Activated CD8-positive, alpha-beta T cell treated with anti-CD3 and anti-CD28 coated beads, Interleukin-2, amount 10 ng/mL, durations not matched to agents 7 days and 5 days (primary cell): Measurements from ENCODE around the gene OR7A5. TPM values are rescaled to one million over a fixed set of nuclear protein-coding genes. Genes with fewer than 3 reads are reported as not detected.
"Not testable (repeated sequence)": the region's sequence is repeated elsewhere in the genome, so short reads cannot be mapped to it uniquely, and the experiment has no call there.

ENCODE experiments used
- ATAC-seq: fragments of 150-1000 bp; cut with Tn5 transposase; one replicate; pipeline ENCODE4 v1.10.0; 2021; ENCODE audit warnings: moderate library complexity
- CTCF ChIA-PET: fragments of 350-600 bp; sonication (Branson Sonifier 250); formaldehyde crosslinking; loops from one replicate; lab custom pipeline; 2021; ENCODE audit warnings: antibody characterized with exemption; lab: Charles Lee
- POLR2A ChIA-PET: fragments of 350-600 bp; sonication (Branson Sonifier 250); formaldehyde crosslinking; loops from one replicate; lab custom pipeline; 2021; ENCODE audit warnings: antibody characterized with exemption; lab: Charles Lee
- DNase-seq: peaks from one replicate; pipeline ENCODE4 v3.0.0-alpha.2; 2020
- H3K27ac Mint-ChIP-seq: one replicate; pipeline ENCODE4 v1.8.0; 2021; ENCODE audit warnings: mild to moderate bottlenecking, mixed read lengths
- H3K27me3 Mint-ChIP-seq: one replicate; pipeline ENCODE4 v1.8.0; 2021; ENCODE audit warnings: low read depth, mixed read lengths
- H3K36me3 Mint-ChIP-seq: one replicate; pipeline ENCODE4 v1.8.0; 2021; ENCODE audit warnings: low read depth, mixed read lengths
- H3K4me1 Mint-ChIP-seq: one replicate; pipeline ENCODE4 v1.8.0; 2021; ENCODE audit warnings: low read depth, mixed read lengths
- H3K4me3 Mint-ChIP-seq: one replicate; pipeline ENCODE4 v1.8.0; 2021; ENCODE audit warnings: mild to moderate bottlenecking, mixed read lengths
- H3K9me3 Mint-ChIP-seq: one replicate; pipeline ENCODE4 v1.8.0; 2022; ENCODE audit warnings: mixed read lengths; ENCODE audit not compliant: insufficient read depth
- total RNA-seq, 2 experiments: library from RNA; stranded (reverse); gene quantifications; one replicate each; pipeline ENCODE4 v1.2.3, GENCODE V29; 2021

The OR7A5 gene
- total RNA-seq, 2 experiments from 2014 or later = not detected

DNA sequence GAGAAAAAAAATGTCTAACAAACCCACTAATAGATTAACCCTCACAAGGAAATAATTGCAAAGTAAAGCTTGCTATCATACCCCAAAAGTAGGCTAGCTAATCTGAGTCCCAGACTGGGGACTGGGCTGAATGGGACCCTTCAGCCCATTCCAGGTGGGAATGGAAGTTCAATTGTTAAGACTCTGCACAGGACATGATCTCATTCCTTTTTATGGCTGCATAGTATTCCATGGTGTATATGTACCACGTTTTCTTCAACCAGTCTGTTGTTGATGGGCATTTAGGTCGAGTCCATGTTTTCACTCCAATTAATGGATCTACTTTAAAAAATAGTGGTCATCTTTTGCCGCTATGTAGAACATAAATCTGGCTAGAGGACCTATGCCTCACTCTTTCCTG, 17.9 kb downstream of the OR7A5 start:
- H3K36me3 Mint-ChIP-seq = no peaks in the 10 kb centered on the region
- ChIA-PET POLR2A (no interaction called here), CTCF (no interaction called here)
- H3K4me3 Mint-ChIP-seq = no peak overlapping the region
- no peaks in the 10 kb centered on the region for H3K4me1 Mint-ChIP-seq
- peaks cover 3% of the 10 kb centered on the region for H3K27me3 Mint-ChIP-seq
- ATAC-seq (no peak), DNase-seq (no peak)
- no peaks in the 10 kb centered on the region for H3K9me3 Mint-ChIP-seq
- no peak overlapping the region for H3K27ac Mint-ChIP-seq

DNA sequence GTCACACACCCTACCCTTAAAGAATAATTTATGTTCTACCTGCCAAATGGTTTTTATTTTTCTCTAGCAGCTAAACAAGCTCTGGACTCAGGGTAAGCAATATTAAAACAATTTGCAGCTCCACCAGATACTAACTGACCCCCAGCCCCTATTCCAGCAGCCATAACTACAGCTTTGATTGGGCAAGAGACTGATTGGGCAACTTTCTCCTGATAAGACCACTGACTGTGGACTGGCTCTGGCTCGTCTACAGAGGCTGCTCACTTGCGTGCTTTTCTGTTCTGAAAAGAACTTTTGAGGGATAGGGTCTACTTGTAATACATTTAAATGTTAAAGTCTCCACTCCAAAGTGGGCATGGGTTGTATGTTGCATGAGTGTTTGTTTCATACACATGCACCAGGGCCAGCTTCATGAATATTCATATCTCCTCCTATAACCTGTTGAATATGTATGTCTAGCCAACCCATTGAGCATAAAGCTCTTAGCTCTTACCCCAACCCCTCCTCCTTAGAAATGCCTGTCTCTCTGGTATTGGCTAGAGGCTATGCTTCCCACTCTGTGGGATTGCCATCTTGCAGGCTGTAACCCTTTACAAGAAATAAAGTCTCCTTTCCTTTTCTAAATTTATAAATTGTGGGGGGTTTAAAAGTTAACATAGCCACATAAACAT, 19.9 kb downstream of the OR7A5 start:
- no peak overlapping the region for H3K27ac Mint-ChIP-seq
- peaks cover 3% of the 10 kb centered on the region for H3K27me3 Mint-ChIP-seq
- no peaks in the 10 kb centered on the region for H3K36me3 Mint-ChIP-seq
- no peak for ATAC-seq
- H3K4me1 Mint-ChIP-seq = no peaks in the 10 kb centered on the region
- CTCF ChIA-PET = no interaction called here
- no peak overlapping the region for H3K4me3 Mint-ChIP-seq
- no peak for DNase-seq
- H3K9me3 Mint-ChIP-seq = no peaks in the 10 kb centered on the region
- POLR2A ChIA-PET = no interaction called here

DNA sequence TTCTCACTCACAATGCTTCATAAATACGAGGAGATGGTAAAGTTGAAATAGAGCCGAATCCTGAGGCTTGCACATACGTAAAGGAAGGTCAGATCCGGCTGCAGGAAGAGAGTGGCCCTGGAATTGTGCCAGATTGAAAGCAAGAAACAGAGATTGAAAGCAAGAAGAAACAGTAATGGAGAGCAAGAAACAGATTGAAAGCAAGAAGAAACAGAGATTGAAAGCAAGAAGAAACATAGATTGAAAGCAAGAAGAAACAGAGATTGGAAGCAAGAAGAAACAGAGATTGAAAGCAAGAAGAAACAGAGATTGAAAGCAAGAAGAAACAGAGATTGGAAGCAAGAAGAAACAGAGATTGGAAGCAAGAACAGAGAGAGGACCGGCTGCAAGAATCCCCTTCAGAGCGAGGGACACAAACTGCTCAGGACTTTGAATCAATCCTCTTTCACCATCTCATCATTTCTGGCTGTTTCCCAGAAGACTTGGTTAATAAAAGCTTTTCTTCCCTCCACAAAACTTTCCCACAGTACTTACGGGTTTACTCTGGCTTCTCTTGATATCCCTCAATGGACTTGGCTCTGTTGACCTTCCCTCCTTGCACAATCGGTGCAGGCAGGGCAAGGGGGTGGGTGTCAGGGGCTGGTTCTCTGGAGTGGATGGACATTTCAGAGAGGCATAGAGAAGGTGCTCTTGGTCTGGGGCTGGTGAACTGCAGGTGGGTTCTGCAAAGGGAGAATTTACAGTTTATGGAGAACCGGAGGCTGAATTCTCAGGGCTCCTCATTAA, 25.5 kb downstream of the OR7A5 start:
- Mint-ChIP-seq H3K27ac (no peak overlapping the region), H3K4me3 (no peak overlapping the region), H3K27me3 (peaks cover 9% of the 10 kb centered on the region), H3K36me3 (no peaks in the 10 kb centered on the region), H3K9me3 (no peaks in the 10 kb centered on the region), H3K4me1 (no peaks in the 10 kb centered on the region)
- DNase-seq (no peak), ATAC-seq (no peak)
- ChIA-PET POLR2A (no interaction called here), CTCF (no interaction called here)

DNA sequence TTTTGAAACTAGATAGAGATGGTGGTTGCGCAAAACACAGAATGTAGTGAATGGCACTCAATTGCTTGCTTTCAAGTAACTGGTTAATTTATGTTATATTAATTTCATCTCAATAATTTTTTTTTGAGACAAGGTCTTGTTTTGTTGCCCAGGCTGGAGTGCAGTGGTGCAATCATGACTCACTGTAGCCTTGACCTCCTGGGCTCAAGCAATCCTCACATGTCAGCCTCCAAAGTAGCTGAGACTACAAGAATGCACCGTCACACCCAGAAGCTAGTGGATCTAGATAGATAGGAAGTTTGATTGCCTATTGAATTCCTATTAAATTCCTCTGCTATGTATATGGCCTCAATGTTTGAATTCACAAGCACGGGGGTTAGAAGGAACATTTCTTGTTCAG, 30.2 kb downstream of the OR7A5 start:
- no peaks in the 10 kb centered on the region for H3K36me3 Mint-ChIP-seq

DNA sequence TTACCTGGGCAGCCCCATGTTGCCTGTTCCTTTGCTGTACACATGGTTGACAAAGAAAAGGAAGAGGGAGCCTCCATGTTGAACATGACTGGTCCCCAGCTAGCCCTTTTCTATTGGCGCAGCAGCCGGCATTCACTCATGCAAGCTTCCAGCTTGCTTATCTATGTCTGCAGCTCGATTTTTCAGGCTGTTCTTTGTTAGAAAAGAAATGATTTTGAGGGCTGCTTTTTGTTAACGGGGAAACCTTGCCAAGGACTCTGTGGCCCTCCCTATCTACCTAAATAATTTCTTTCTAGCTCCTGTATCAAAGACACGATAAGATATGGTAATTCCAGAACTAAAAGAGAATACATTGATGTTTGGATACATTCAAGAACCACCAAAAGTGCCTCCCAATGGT, 36.2 kb downstream of the OR7A5 start:
- Mint-ChIP-seq H3K27me3 (peaks cover 6% of the 10 kb centered on the region), H3K4me3 (no peak overlapping the region), H3K27ac (no peak overlapping the region), H3K9me3 (no peaks in the 10 kb centered on the region), H3K4me1 (no peaks in the 10 kb centered on the region), H3K36me3 (no peaks in the 10 kb centered on the region)
- ATAC-seq (no peak), DNase-seq (no peak)
- ChIA-PET CTCF (interaction anchor here (1.4 kb wide), 1 partner anchor 12 kb away, joined by 5 read pairs; no protein-coding TSS in a partner anchor), POLR2A (no interaction called here)

More for the DNA sequence above, 30.2 kb downstream of the OR7A5 start:
- ChIA-PET POLR2A (no interaction called here), CTCF (no interaction called here)
- ATAC-seq = no peak
- no peak overlapping the region for H3K4me3 Mint-ChIP-seq
- H3K27ac Mint-ChIP-seq = no peak overlapping the region
- peaks cover 9% of the 10 kb centered on the region for H3K27me3 Mint-ChIP-seq
- no peaks in the 10 kb centered on the region for H3K9me3 Mint-ChIP-seq
- DNase-seq = no peak
- H3K4me1 Mint-ChIP-seq = no peaks in the 10 kb centered on the region

DNA sequence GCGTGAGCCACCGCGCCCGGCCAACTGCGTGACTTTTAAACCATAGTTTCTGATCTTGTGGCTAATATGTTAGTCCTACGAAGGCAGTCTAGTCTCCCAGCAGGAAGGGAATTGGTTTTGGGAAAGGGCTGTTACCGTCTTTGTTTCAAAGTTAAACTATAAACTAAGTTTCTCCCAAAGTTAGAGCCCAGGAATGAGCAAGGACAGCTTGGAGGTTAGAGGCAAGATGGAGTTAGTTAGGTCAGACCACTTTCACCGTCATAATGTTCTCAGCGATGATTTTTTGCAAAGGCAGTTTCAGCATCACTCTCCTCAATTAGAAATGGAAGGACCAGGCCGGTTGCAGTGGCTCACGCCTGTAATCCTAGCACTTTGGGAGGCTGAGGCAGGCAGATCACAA, 39.0 kb downstream of the OR7A5 start:
- DNase-seq = no peak
- CTCF ChIA-PET = no interaction called here

DNA sequence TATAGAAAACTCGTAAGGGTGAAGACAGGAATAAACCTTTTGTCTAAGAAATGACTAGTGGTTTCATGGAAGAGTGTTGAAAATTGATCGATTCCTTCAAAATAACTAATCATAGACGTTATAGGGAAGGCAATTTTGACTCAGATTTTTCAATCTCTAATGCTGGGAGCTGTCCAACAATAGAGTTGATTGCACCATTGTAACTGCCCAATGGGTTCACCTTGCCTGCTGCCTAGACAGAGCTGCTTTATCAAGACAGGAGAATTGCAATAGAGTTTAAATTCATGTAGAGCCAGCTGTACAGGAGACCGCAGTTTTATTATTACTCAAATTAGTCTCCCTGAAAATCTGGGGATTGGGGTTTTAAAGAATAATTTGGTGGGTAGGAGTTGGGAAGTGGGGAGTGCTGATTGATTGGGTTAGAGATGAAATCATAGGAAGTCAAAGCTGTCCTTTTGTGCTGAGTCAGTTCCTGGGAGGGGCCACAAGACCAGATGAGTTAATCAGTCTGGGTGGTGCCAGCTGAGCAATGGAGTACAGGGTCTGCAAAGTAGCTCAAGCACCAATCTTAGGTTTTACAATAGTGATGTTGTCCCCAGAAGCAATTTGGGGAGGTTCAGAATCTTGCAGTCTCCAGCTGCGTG, 39.8 kb downstream of the OR7A5 start:
- ChIA-PET POLR2A (no interaction called here), CTCF (no interaction called here)
- H3K27ac Mint-ChIP-seq = no peak overlapping the region
- ATAC-seq (no peak), DNase-seq (no peak)
- no peaks in the 10 kb centered on the region for H3K9me3 Mint-ChIP-seq
- H3K4me1 Mint-ChIP-seq = no peaks in the 10 kb centered on the region
- no peaks in the 10 kb centered on the region for H3K36me3 Mint-ChIP-seq
- H3K27me3 Mint-ChIP-seq = peaks cover 6% of the 10 kb centered on the region
- H3K4me3 Mint-ChIP-seq = no peak overlapping the region

More for the DNA sequence above, 39.0 kb downstream of the OR7A5 start:
- no peak for ATAC-seq
- Mint-ChIP-seq H3K4me1 (no peaks in the 10 kb centered on the region), H3K27ac (no peak overlapping the region), H3K27me3 (peaks cover 6% of the 10 kb centered on the region), H3K4me3 (no peak overlapping the region), H3K36me3 (no peaks in the 10 kb centered on the region), H3K9me3 (no peaks in the 10 kb centered on the region)
- POLR2A ChIA-PET = no interaction called here

DNA sequence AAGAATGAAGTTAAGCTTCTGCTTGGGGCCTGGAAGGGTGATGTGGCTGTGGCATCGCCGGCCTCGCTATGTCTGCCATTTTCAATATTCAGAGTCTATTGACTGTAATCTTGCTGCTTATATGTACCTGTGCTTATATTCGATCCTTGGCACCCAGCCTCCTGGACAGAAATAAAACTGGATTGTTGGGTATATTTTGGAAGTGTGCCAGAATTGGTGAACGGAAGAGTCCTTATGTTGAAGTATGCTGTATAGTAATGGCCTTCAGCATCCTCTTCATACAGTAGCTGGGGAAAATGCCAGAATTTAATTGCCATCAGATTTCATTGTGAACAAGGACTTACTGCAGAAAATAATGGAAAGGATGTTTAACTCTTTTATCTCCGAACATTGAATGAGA, 42.7 kb downstream of the OR7A5 start:
- CTCF ChIA-PET, POLR2A ChIA-PET, H3K4me1 Mint-ChIP-seq, H3K9me3 Mint-ChIP-seq, DNase-seq, H3K36me3 Mint-ChIP-seq, H3K27me3 Mint-ChIP-seq, H3K27ac Mint-ChIP-seq, ATAC-seq, H3K4me3 Mint-ChIP-seq: not testable (repeated sequence)

DNA sequence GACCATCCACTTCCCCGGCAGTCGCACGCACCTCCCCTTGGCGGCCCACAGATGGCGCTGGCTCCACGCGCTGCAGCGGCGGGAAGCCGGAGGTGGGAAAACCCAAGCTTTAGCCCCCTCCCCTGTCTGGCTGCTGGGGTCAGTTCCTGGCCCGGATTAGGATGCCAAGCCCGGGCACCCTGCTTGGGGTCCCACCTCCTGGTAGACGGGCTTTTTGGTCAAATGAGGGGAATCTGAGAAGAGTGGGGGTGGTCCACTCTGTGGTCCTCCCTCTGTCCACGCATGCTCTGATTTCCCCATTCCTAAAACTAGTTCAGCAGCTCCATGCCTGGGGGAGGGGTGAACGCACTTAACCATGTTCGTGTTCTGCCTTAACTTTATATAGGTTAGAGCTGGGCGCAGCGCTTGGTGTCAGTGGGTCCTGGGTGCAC, 48.5 kb downstream of the OR7A5 start:
- H3K27ac Mint-ChIP-seq = no peak overlapping the region
- ATAC-seq = no peak
- POLR2A ChIA-PET = no interaction called here
- H3K9me3 Mint-ChIP-seq = no peaks in the 10 kb centered on the region
- H3K36me3 Mint-ChIP-seq = no peaks in the 10 kb centered on the region
- peaks cover 4% of the 10 kb centered on the region for H3K27me3 Mint-ChIP-seq
- DNase-seq = peak; percentile 27
- CTCF ChIA-PET = interaction anchor here (0.6 to 1.7 kb wide), 13 partner anchors 11 to 366 kb away, joined by 3 to 7 read pairs (median 3); partner anchors contain the start of gene NDUFB7
- H3K4me1 Mint-ChIP-seq = peaks cover 23% of the 10 kb centered on the region
- H3K4me3 Mint-ChIP-seq = no peak overlapping the region

DNA sequence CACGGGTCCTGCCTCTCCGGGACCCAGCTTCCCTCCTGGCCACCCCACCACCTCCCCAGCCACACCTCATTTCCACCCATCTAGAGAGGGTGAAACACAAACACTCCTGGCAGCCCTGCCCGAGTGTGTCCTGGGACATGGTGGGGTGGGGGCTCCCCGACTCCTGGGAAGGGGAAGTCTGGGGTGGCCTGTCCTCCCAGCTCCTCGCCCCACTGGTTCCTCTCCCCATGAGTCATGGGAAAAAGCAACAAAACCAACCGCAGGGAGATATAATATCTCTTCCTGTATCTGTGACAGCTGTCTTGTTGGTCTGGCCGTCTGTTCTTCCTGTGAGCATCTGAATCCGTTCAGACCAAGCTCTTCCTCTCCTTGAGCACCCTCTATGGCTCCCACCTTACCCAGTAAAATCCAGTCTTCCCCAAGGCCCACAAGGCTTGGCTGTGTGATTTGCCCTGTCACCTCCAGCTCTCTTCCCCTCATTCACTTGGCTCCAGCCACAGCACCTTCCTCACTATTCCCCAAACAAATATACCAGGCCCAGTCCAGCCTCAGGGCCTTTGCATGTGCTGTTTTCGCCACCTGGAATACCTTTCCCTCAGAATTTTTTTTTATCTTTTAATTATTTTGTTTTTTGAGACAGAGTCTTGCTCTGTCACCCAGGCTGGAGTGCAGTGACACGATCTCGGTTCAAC, 49.7 kb downstream of the OR7A5 start:
- CTCF ChIA-PET = interaction anchor here (0.8 to 1.7 kb wide), 6 partner anchors 10 to 241 kb away, joined by 3 to 7 read pairs (median 3); no protein-coding TSS in a partner anchor
- DNase-seq (peak; percentile 23), ATAC-seq (peak; percentile 49)
- H3K27ac Mint-ChIP-seq = peak overlapping the region; percentile 35
- H3K9me3 Mint-ChIP-seq, H3K4me3 Mint-ChIP-seq, H3K27me3 Mint-ChIP-seq, H3K36me3 Mint-ChIP-seq, POLR2A ChIA-PET: not testable (repeated sequence)
- peaks cover 23% of the 10 kb centered on the region for H3K4me1 Mint-ChIP-seq

DNA sequence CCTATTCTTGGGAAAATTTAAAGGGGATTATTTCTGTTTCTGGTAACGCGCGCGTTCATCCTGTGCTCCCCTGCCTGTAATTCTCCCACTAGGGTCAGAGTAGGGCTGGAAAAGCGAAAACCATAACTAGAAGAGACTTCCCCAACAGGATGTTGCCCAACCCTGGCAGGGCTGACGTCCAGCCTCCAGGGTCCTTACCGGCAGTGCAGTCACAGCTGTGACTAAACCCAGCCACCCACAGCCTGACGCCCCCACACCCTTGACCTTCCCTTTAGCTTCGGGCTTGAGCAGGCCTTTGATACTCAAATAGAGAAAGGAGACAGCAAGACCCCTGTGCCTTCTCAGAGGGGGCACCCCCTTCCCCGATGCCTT, 50.3 kb downstream of the OR7A5 start:
- DNase-seq, H3K27me3 Mint-ChIP-seq: not testable (repeated sequence)
- CTCF ChIA-PET = interaction anchor here (0.8 to 1.7 kb wide), 2 partner anchors 75 to 210 kb away, joined by 3 read pairs; no protein-coding TSS in a partner anchor

More for the DNA sequence above, 50.3 kb downstream of the OR7A5 start:
- H3K4me3 Mint-ChIP-seq, ATAC-seq, H3K36me3 Mint-ChIP-seq, H3K9me3 Mint-ChIP-seq, POLR2A ChIA-PET, H3K27ac Mint-ChIP-seq: not testable (repeated sequence)
- peaks cover 23% of the 10 kb centered on the region for H3K4me1 Mint-ChIP-seq
